Heart left ventricle (tissue), 13 donors: ENCODE measurements around the gene SELP.

Experiments
- POLR2A ChIP-seq, 2 donors: fragments of 450-650 bp; IDR thresholded peaks; one replicate each; pipeline ENCODE4 v1.6.1; 2017; ENCODE audit warnings: antibody characterized with exemption in 2 of 2, mild to moderate bottlenecking in 2 of 2, moderate library complexity in 2 of 2
- TF ChIP-seq, protein P1 (sequence below), 12 donors: fragments of 200-600 bp; sonication (generic) in 4 of 12; IDR thresholded peaks; one replicate each; pipeline versions ENCODE4 v1.5.0 to v1.8.0; 2018 to 2022; ENCODE audit warnings: antibody characterized with exemption in 12 of 12, mild to moderate bottlenecking in 5 of 12
- donor health status: ischemic (EF 13 %, LVEDD 7.1; RV severe dilation, severe dysfunction).
- donor health status: DM: no; HTN: yes; CAD: no.
- donor health status: DM: no; HTN: no; CAD: no.
- donor health status: ischemic (EF 25% LVEDD 6.9; RV normal size, moderate dysfunction).
- donor health status: ischemic (EF 25% LVEDD 5.7; RV mildly dilated, moderate dysfunction).
- donor health status: ischemic (EF 35%, LVEDD 5.7; RV mildly dilated, moderate dysfunction).
- donor health status: nonischemic (EF 11% LVEDD 7.7; RV severe dilation, severe dysfunction).
- donor health status: DM: yes; HTN: yes; CAD: no.
- donor health status: PGD.
- donor health status: ischemic (EF 29% LVEDD 5.4; RV normal size, mild dysfunction).
- donor health status: nonischemic (EF 23%, LVEDD 6.1; RV moderate dilation, normal function).

DNA sequence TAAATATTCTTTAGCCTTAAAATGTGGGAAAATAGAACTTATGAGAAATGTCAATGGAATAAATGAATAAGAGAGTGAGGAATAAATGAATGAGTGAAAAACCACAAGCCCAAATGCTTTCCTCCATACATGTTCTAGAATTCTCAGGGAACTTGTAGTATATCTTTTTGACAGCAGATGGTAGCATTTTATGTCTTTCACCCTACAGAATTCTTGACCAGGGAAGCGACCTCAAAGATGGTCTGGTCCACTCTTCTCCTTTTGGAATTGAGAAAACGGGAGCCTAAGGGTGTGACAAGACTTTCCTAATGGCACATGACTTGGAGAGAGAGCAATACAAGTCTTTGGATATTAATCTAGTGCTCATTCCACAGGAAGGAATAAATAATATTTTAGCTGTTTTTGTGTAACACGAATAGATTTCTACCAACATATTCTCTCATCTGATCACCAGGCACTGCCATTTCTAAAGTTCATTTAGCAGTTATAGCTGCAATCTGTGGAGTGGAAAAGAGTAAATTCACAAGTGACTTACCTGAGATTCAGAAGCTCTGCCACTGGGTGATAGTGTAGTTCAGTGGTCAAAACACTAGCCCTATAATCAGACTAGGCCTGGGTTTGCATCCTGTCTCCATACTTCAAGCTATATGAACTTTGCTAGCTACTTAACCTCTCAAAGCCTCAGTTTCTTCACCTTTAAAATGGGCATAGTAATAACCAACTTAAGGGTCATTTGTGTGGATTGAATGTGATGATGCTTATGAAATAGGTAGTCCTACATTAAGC, 28.6 kb downstream of the SELP start:
- TF ChIP-seq, protein P1, sequence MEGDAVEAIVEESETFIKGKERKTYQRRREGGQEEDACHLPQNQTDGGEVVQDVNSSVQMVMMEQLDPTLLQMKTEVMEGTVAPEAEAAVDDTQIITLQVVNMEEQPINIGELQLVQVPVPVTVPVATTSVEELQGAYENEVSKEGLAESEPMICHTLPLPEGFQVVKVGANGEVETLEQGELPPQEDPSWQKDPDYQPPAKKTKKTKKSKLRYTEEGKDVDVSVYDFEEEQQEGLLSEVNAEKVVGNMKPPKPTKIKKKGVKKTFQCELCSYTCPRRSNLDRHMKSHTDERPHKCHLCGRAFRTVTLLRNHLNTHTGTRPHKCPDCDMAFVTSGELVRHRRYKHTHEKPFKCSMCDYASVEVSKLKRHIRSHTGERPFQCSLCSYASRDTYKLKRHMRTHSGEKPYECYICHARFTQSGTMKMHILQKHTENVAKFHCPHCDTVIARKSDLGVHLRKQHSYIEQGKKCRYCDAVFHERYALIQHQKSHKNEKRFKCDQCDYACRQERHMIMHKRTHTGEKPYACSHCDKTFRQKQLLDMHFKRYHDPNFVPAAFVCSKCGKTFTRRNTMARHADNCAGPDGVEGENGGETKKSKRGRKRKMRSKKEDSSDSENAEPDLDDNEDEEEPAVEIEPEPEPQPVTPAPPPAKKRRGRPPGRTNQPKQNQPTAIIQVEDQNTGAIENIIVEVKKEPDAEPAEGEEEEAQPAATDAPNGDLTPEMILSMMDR (IDR thresholded peaks at IDR 0.05) = peak; percentile 29 to 60 (median 47)
- TF ChIP-seq POLR2A (IDR thresholded peaks at IDR 0.05) = no peak
